Effector CD8-positive, alpha-beta T cell (primary cell): ENCODE results near the gene SHMT1.
"Not testable (repeated sequence)": the region's sequence is repeated elsewhere in the genome, so short reads cannot be mapped to it uniquely, and the experiment has no call there.

Experiments used
- DNase-seq: peaks from one replicate; lab custom pipeline; 2025; lab: John Stamatoyannopoulos, UW

The SHMT1 gene

GRCh38 chr17:18378614-18379013 lies 15.3 kb upstream of the SHMT1 start:
- DNase-seq, result not testable (repeated sequence)

DNA sequence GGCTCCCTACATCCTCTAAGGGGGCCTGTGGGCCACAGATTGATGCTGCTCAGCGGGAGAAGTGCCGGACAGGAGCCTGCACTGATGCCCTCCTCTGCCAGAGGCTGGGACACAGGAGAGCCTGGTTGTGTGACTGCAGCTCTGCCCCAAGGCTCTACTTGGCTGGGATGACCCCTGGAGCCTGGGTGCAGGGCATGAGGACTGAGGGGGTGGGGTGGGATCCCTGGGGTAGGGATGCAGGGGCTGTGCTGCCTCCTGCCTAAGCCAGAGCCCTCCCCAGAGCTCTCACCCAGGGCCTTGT lies 14.8 kb upstream of the SHMT1 start:
- no peak for DNase-seq

GRCh38 chr17:18377437-18378204 lies 14.3 kb upstream of the SHMT1 start, which contains the start of gene EVPLL:
TSS of gene EVPLL (plus strand) at chr17:18377778. CDS start at chr17:18380938, 3,160 bp downstream.
- DNase-seq, result no peak

- DNase-seq, result no peak
These were observed 10.9 kb upstream of the SHMT1 start for GRCh38 chr17:18374216-18374615.

- DNase-seq, result not testable (repeated sequence)
These were observed 9.8 kb upstream of the SHMT1 start for GRCh38 chr17:18373181-18373580.

- DNase-seq, result no peak
These were observed 8.1 kb upstream of the SHMT1 start for GRCh38 chr17:18371455-18371854.

DNA sequence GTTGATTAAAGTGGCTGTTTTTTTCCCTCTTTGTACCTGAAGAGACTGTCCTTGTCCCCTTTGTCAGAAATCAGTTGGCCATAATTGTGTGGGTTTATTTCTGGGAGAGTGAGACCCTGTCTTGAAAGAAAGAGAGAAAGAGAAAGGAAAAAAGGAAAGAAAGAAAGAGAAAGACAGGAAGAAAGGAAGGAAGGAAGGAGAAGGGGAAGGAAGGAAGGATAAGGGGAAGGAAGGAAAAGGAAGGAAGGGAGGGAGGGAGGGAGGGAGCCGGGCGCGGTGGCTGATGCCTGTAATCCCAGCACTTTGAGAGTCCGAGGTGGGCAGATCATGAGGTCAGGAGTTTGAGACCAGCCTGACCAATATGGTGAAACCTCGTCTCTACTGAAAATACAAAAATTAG lies 7.4 kb upstream of the SHMT1 start:
- no peak for DNase-seq

DNA sequence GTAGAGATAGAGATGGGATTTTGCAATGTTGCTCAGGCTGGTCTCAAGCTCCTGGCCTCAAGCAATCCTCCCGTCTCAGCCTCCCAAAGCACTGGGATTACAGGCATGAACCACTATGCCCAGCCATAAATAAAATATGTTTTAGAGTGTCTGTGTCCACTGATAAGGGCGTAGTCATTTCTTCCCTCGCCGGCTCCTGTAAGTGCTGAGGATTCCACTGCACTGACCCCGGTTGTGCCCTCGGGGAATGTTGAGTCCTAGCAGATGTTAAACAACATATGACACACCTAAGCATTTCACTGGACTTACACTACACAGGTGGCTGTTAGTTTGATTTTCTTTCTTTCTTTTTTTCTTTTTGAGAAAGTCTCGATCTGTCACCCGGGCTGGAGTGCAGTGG lies 5.6 kb upstream of the SHMT1 start:
- no peak for DNase-seq

DNA sequence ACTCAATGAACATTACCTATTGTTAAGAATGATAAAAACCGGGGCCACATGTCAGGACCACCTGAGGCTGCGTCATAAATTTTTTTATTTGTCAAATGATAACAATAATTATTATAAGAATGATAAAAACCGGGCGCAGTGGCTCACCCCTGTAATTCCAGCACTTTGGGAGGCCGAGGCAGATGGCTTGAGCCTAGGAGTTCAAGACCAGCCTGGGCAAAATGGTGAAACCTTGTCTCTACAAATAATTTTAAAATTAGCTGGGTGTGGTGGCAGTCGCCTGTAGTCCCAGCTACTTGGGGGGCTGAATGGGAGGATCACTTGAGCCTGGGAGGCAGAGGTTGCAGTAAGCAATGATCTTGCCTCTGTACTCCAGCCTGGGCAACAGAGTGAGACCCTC lies 816 bp upstream of the SHMT1 start:
- no peak for DNase-seq

DNA sequence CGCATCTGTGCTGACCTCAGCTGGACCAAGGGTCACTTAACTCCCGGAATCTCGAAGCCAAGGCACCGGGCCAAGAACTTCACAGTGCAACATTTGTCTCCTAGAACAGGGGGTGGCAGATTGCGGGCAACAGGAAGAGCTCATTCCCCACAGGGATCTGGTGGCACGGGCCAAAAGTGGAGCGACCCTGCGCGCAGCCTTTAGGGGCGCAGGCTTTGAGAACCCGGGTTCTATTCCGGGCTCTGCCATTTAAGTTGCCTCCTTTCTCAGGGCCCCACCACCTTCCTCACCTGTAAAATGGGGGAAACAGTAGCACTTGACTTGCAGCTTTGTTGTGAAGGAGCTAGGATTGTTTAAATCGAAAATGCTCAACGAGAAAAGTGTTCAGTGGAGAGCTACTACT lies 651 bp downstream of the SHMT1 start:
- no peak for DNase-seq

DNA sequence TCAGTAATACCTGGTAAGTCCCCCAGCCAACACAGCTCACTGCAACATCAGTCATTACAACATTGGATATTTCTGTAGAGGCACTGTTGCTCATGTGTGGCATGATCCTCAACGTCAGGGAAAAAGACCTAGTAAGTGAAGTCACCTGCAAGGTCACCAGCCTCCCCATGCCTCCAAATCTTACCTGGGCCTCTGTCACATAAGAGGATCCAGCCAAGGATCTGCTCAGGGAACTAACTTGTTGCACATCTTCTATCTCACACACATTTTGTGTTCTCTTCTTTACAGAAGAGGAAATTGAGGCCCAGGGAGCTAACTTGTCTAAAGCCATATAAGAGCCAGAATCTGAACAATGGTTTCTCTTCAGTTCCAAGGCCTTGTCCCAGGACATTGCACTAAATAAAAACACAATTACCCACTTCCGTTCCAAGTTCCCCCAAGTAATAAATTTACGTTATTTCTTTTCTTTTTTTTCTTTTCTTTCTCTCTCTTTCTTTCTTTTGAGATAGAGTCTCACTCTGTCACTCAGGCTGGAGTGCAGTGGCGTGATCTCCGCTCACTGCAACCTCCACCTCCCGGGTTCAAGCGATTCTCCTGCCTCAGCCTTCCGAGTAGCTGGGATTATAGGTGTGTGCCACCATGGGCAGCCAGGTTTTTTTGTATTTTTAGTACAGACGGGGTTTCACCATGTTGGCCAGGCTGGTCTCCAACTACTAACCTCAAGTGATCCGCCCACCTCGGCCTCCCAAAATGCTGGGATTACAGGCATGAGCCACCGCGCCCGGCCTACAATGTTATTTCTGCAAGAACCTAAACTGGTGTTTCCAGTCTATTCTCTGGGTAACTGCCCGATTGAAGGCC lies 1.3 kb downstream of the SHMT1 start:
- no peak for DNase-seq

- DNase-seq, result no peak
These were observed 2.8 kb downstream of the SHMT1 start for GRCh38 chr17:18360518-18360917.

- DNase-seq, result no peak
These were observed 6.7 kb downstream of the SHMT1 start for GRCh38 chr17:18356624-18357023.

DNA sequence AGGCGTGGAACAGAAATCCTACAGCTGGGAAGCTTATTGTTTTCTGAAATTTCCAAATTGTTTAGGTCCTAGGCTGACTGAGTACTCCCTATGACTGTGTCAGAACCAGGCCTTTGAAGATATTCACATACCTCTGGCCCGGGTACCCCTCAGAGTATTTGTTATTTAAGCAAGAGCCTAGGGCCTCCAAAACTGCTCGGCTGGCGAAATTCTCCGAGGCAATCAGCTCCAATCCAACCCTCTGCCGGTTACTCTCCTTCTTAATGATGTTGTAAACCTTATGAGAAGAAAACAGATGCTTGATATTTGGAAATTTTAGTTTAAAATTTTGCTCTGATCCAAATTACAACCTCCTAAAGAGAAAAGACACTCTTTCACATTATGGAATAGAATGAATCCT lies 9.8 kb downstream of the SHMT1 start:
- no peak for DNase-seq

- DNase-seq, result no peak
These were observed 19.3 kb downstream of the SHMT1 start for GRCh38 chr17:18344021-18344420.

GRCh38 chr17:18339933-18340332 lies 23.4 kb downstream of the SHMT1 start:
- no peak for DNase-seq

GRCh38 chr17:18338158-18338557 lies 25.2 kb downstream of the SHMT1 start:
- not testable (repeated sequence) for DNase-seq

- no peak for DNase-seq
These were observed 30.4 kb downstream of the SHMT1 start for GRCh38 chr17:18332909-18333489.

DNA sequence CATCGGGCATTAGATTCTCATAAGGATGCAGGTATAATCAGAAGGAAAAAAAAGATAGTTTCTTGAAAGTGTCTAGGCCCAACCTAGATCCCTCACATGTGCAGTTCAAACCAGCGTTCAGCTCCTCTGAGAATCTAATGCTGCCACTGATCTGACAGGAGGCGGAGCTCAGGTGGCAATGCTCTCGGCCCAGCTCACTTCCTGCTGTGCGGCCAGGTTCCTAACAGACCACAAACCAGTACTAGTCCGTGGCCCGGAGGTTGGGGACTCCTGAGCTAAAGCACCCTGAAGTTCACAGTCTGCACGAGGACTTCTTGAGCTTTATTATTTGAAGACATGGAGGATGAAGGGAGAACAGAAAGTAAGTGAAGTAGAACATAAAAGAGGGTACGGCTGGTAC lies 31.5 kb downstream of the SHMT1 start:
- DNase-seq, result no peak

GRCh38 chr17:18328643-18329204 lies 34.6 kb downstream of the SHMT1 start:
- DNase-seq, result no peak

- no peak for DNase-seq
These were observed 35.8 kb downstream of the SHMT1 start for GRCh38 chr17:18327556-18327955.

DNA sequence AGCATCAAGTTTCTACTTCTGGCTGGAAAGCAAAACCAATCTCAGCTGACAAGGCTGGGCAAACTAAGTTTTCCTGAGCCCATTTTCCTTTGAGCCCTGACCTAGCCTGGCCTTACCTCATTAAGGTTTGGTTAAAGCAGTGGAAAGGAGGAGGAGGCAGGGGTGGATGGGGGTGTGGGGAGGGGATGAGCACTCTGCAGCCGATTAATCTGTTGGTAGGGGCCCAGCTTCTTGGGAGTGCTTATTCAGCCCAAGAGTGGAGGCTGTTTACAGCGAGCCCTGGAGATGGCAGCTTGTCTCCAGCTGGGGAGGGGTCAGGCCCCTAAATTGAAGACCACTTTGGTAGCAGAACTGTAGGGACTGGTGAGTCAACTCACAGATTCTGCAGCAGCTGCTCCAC lies 36.3 kb downstream of the SHMT1 start:
- DNase-seq, result no peak

DNA sequence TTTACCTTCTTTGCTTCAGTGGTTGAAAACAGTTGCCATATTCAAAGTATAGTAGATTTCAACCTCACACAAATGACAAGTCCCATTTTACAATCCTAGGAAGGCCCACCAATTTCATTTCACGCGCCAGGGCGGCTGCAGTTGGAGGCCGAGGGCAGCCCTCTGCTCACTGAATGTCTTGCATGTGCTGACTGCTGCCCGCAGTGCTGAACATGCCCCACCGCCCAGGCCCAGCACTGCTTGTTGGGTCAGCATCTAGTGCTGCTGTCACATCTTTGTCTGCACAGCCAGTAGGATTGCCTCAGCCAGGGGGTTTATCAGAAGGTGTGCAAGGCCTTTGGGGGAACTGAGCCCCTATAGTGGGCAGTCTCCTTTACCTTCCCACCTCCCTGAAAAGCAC lies 36.8 kb downstream of the SHMT1 start:
- DNase-seq, result no peak
